Prostate gland (tissue), 2 donors: Measurements from ENCODE around the gene HSPH1. TPM values are rescaled to one million over a fixed set of nuclear protein-coding genes. Genes with fewer than 3 reads are reported as not detected.

Source experiments
- DNase-seq: peaks from one replicate; pipeline ENCODE4 v3.0.0-alpha.2; 2019; ENCODE audit warnings: low spot score
- H3K27ac ChIP-seq, 2 donors: fragments of 200-600 bp; sonication (generic); 2 replicates each; pipeline ENCODE4 v1.5.1; 2017 to 2019
- H3K27me3 ChIP-seq: fragments of 200-600 bp; sonication (generic); replicated peaks from 2 replicates; pipeline ENCODE4 v1.5.1; 2019; ENCODE audit not compliant: insufficient read depth
- H3K36me3 ChIP-seq, 2 donors: fragments of 200-600 bp; sonication (generic); 1 replicate in 1 of 2; 2 replicates in 1 of 2; pipeline versions ENCODE4 v1.5.1 to v1.8.1; 2017 to 2019
- H3K4me1 ChIP-seq: fragments of 200-600 bp; sonication (generic); replicated peaks from 2 replicates; pipeline ENCODE4 v1.5.1; 2019
- H3K4me3 ChIP-seq, 2 donors: fragments of 200-600 bp; sonication (generic); 2 replicates each; pipeline ENCODE4 v1.5.1; 2017 to 2019
- H3K9me3 ChIP-seq: fragments of 200-600 bp; sonication (generic); 2 replicates; pipeline ENCODE4 v1.5.1; 2017
- CTCF ChIP-seq, 4 experiments: fragments of 200-600 bp in 2 of 4; fragments of 450-650 bp in 2 of 4; sonication (generic) in 2 of 4; IDR thresholded peaks; 1 replicate in 3 of 4; 2 replicates in 1 of 4; pipeline ENCODE4 v1.5.1; 2016 to 2019; ENCODE audit warnings: antibody characterized with exemption in 4 of 4, mild to moderate bottlenecking in 2 of 4, moderate library complexity in 2 of 4
- POLR2A ChIP-seq: fragments of 450-650 bp; IDR thresholded peaks from one replicate; pipeline ENCODE4 v1.6.1; 2016; ENCODE audit warnings: antibody characterized with exemption, mild to moderate bottlenecking
- POLR2AphosphoS5 ChIP-seq: sonication (generic); formaldehyde crosslinking; IDR thresholded peaks from one replicate; pipeline ENCODE4 v1.6.1; 2017; ENCODE audit warnings: antibody characterized with exemption
- WGBS: methylation state at CpG from one replicate; pipeline ENCODE4 v1.1.5; 2018; 5-methylcytosine and 5-hydroxymethylcytosine counted together
- intact Hi-C: fragments of 100-400 bp; cut with DNase I; formaldehyde crosslinking; loops from one replicate; pipeline ENCODE4 v1.14.2; 2022
- total RNA-seq, 2 donors: library from RNA; depleted of rRNA; stranded (reverse); fragments of >200 nt; gene quantifications; one replicate each; pipeline ENCODE4 v1.1.0, GENCODE V29; 2016

Gene HSPH1
- total RNA-seq, result 10 to 100 TPM; 33.5 to 60.6 TPM

- TF ChIP-seq POLR2A (peak; percentile 95), POLR2AphosphoS5 (peak; percentile 98), CTCF (IDR thresholded peaks at IDR 0.05) (peak in 2 of 4 experiments; percentile 5 to 34)
- WGBS, result under 1% methylated on average over 31 of the region's 54 CpGs
- peak; percentile 98 for DNase-seq
- Histone ChIP-seq H3K27me3 (no peaks in the 10 kb centered on the region), H3K36me3 (no peaks in the 10 kb centered on the region), H3K27ac (peak within 1 kb of the TSS; percentile 92 to 100), H3K4me1 (no peaks in the 10 kb centered on the region), H3K9me3 (no peaks in the 10 kb centered on the region), H3K4me3 (peak within 1 kb of the TSS; percentile 55 to 88)
- intact Hi-C loops, result loop anchor here (5.0 kb wide), 2 partner anchors 36 to 854 kb away; partner anchors contain the start of genes B3GLCT and KATNAL1
These were observed at the start of gene HSPH1 for GRCh38 chr13:31161557-31162150. TSS of gene HSPH1 (minus strand) at chr13:31161904. CDS start at chr13:31161582, 322 bp downstream.

GRCh38 chr13:31209841-31210210 is 48.1 kb upstream of the HSPH1 start:
- Histone ChIP-seq H3K4me3 (no peak overlapping the region), H3K36me3 (no peaks in the 10 kb centered on the region), H3K27me3 (no peaks in the 10 kb centered on the region), H3K9me3 (no peaks in the 10 kb centered on the region), H3K4me1 (no peaks in the 10 kb centered on the region), H3K27ac (no peak overlapping the region)
- intact Hi-C loops, result no loop called here
- 6% methylated on average over 4 of the region's 4 CpGs for WGBS
- TF ChIP-seq POLR2A (no peak), POLR2AphosphoS5 (no peak), CTCF (IDR thresholded peaks at IDR 0.05) (no peak)
- no peak for DNase-seq

- Histone ChIP-seq H3K4me1 (no peaks in the 10 kb centered on the region), H3K4me3 (no peak overlapping the region), H3K36me3 (no peaks in the 10 kb centered on the region), H3K9me3 (no peaks in the 10 kb centered on the region), H3K27ac (no peak overlapping the region), H3K27me3 (no peaks in the 10 kb centered on the region)
- TF ChIP-seq POLR2AphosphoS5 (peak; percentile 4), POLR2A (no peak), CTCF (IDR thresholded peaks at IDR 0.05) (no peak)
- intact Hi-C loops, result no loop called here
- WGBS, result 17% methylated on average over 8 of the region's 8 CpGs
- DNase-seq, result peak; percentile 24
These were observed 47.6 kb upstream of the HSPH1 start for GRCh38 chr13:31209172-31209840.

GRCh38 chr13:31208559-31209122 is 46.9 kb upstream of the HSPH1 start:
- TF ChIP-seq CTCF (IDR thresholded peaks at IDR 0.05), result no peak
- H3K9me3 ChIP-seq, result no peaks in the 10 kb centered on the region
- 59% methylated on average over 12 of the region's 12 CpGs for WGBS
- no peaks in the 10 kb centered on the region for H3K36me3 ChIP-seq
- no peak overlapping the region for H3K4me3 ChIP-seq
- no peak overlapping the region for H3K27ac ChIP-seq
- intact Hi-C loops, result no loop called here
- no peaks in the 10 kb centered on the region for H3K4me1 ChIP-seq
- H3K27me3 ChIP-seq, result no peaks in the 10 kb centered on the region
- DNase-seq, result no peak
